ENCODE results near the gene RNF207. TPM values are rescaled to one million over a fixed set of nuclear protein-coding genes. Genes with fewer than 3 reads are reported as not detected.

The RNF207 gene
- total RNA-seq, 1 donor from 2014 or later = 34.5 TPM

DNA sequence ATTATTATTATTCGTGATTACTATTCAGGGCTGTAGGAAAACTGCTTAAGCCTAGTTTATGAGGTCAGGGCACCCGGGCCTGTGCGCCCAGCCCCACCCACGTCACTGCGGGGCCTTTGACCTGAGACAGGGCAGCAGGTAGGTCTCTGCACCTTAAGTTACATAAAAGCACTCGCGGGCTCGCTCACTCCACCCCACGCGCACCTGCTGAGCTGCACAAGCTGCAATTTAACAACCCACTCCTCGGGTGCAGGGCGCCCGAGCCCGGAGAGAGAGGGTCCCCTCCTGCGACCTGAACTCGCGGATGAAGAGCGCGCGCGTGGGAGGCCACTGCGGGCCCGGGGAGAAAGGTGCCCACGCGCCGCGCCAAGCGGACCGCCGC lies 29.4 kb downstream of the RNF207 start:
- Mint-ChIP-seq H3K9me3 (no peaks in the 10 kb centered on the region), H3K27ac (peak overlapping the region; percentile 62), H3K4me1 (ENCODE audit: unreplicated experiment) (peaks cover 11% of the 10 kb centered on the region), H3K4me3 (peak overlapping the region; percentile 90), H3K36me3 (peaks cover 4% of the 10 kb centered on the region), H3K27me3 (peaks cover 28% of the 10 kb centered on the region)
- DNase-seq (ENCODE audit: extremely low spot score, unreplicated experiment) = no peak
- TF ChIP-seq, protein P1, sequence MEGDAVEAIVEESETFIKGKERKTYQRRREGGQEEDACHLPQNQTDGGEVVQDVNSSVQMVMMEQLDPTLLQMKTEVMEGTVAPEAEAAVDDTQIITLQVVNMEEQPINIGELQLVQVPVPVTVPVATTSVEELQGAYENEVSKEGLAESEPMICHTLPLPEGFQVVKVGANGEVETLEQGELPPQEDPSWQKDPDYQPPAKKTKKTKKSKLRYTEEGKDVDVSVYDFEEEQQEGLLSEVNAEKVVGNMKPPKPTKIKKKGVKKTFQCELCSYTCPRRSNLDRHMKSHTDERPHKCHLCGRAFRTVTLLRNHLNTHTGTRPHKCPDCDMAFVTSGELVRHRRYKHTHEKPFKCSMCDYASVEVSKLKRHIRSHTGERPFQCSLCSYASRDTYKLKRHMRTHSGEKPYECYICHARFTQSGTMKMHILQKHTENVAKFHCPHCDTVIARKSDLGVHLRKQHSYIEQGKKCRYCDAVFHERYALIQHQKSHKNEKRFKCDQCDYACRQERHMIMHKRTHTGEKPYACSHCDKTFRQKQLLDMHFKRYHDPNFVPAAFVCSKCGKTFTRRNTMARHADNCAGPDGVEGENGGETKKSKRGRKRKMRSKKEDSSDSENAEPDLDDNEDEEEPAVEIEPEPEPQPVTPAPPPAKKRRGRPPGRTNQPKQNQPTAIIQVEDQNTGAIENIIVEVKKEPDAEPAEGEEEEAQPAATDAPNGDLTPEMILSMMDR (conservative IDR thresholded peaks at IDR 0.05) = no peak

DNA sequence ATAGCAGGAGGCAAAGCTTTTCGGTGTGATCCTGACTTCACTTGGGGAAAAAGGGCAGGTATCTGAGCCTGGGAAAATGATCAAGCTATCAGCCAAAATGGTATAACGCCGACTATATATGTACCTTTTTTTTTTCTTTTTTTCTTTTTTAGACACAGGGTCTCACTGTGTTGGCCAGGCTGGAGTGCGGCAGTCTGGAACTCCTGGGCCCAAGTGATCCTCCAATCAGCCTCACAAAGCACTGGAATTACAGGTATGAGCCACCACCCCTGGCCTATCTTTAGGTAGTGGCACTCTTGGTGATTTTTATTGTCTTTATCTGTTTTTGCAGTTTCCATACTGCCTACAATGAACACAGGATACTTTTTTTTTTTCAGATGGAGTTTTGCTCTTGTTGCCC lies 31.2 kb downstream of the RNF207 start:
- TF ChIP-seq, protein P1 (conservative IDR thresholded peaks at IDR 0.05) = no peak
- DNase-seq (ENCODE audit: extremely low spot score, unreplicated experiment) = no peak
- H3K27ac Mint-ChIP-seq = peak overlapping the region; percentile 43
- H3K36me3 Mint-ChIP-seq = peaks cover 4% of the 10 kb centered on the region
- H3K9me3 Mint-ChIP-seq = no peaks in the 10 kb centered on the region
- peaks cover 18% of the 10 kb centered on the region for H3K4me1 Mint-ChIP-seq (ENCODE audit: unreplicated experiment)
- peaks cover 44% of the 10 kb centered on the region for H3K27me3 Mint-ChIP-seq
- H3K4me3 Mint-ChIP-seq = peak overlapping the region; percentile 73

DNA sequence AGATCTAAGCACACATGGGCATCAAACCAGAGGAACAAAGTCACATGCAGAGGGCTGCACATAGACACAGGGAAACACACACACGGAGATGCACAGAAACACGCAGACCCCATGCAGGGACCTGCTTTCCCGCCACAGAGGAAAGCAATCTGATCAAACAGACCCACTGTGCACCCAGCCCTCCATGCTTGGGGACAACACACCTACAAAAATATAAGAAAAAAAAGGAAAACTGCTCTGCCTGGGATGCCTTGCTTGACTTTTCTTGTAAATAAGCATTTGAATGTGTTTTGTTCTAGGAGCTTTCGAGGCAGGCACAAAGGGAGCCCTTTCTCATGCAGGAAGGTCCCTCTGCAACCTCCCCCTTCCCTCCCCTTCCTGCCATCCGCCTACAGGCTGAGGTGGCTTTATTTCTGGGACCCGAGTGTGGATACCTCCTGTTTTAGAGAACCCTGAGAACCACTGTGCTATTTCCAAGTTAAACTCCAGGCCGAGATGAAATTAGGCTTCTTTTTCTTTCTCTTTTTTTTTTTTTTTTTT lies 33.4 kb downstream of the RNF207 start:
- peaks cover 13% of the 10 kb centered on the region for H3K4me1 Mint-ChIP-seq (ENCODE audit: unreplicated experiment)
- no peaks in the 10 kb centered on the region for H3K36me3 Mint-ChIP-seq
- H3K27ac Mint-ChIP-seq = no peak overlapping the region
- no peaks in the 10 kb centered on the region for H3K9me3 Mint-ChIP-seq
- peak overlapping the region; percentile 51 for H3K4me3 Mint-ChIP-seq
- H3K27me3 Mint-ChIP-seq = peaks cover 60% of the 10 kb centered on the region
- TF ChIP-seq, protein P1 (conservative IDR thresholded peaks at IDR 0.05) = no peak
- DNase-seq (ENCODE audit: extremely low spot score, unreplicated experiment) = no peak

DNA sequence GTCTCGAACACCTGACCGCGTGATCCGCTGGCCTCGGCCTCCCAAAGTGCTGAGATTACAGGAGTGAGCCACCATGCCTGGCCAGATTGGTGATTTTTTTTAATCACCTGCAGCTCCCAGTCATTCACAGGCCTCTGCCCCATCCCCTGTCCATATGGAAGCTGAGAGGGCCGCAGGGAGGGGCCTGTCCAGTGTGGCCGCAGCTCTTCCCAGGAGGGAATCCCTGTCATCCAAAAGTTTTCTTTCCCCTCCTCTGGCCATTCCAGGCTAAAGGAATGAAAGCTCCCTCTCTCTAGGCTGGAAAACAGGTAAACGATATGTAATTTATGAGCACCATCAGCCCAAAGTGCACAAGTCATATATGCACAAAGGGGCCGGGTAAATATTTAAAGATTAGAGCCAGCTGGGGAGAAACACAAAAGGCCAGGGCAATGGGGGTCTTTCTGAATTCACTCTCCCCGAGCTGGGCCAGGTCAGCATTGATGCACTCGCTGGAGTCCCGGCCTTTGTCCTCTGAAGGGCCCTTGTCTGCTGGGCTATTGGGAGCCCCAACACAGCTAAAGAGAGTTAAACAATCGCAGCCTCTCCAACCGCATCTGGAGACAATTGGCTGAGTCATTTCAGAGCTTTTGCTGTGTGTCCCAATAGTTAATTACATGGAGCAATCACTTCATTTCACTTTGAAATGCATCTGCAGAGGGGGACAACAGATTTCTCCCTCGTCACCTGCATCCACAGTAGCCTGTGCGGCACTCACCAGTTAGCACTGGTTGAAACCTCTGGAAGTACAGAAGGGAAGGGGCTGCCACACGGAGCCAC lies 34.2 kb downstream of the RNF207 start:
- H3K9me3 Mint-ChIP-seq = no peaks in the 10 kb centered on the region
- TF ChIP-seq, protein P1 (conservative IDR thresholded peaks at IDR 0.05) = no peak
- peaks cover 65% of the 10 kb centered on the region for H3K27me3 Mint-ChIP-seq
- no peak overlapping the region for H3K27ac Mint-ChIP-seq
- no peaks in the 10 kb centered on the region for H3K36me3 Mint-ChIP-seq
- peaks cover 7% of the 10 kb centered on the region for H3K4me1 Mint-ChIP-seq (ENCODE audit: unreplicated experiment)
- DNase-seq (ENCODE audit: extremely low spot score, unreplicated experiment) = no peak
- no peak overlapping the region for H3K4me3 Mint-ChIP-seq

DNA sequence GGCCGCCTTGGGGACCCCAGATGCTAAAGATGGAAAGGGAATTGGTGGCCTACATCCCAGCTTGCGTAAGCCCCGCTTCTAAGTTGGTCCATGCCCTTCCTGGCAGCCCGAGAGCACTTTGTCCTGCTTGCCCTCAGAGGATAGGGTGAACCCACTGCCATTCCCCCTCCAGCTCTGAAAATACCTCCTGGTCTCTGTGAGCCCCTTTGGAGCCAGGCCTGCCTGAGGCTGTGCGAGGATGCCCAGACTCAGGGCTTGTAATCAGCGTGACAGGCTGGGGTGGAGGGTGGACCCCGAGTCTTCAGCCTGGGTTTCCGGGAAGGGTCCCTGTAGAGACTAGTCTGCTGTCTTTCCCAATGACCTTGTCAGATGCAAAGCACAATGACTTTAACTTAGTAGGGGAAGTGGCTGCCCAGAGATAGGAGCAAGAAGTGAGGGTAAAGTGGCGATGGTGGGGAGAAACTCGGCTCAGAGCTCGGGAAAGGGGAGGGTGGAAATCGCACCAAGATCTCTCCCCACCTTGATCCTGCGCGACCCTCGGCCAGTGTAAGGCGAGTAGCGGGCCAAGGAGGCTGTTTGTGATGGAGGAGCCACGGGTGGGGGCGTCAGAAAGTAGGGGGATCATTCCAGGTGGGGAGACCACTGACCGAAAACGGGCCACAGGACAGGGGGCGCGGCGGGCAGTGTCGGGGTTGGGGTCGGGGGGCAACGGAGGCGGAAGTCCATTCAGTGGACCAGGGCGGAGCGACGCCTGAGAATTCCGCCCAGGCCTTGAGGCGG lies 35.4 kb downstream of the RNF207 start:
- DNase-seq (ENCODE audit: extremely low spot score, unreplicated experiment) = no peak
- H3K9me3 Mint-ChIP-seq = no peaks in the 10 kb centered on the region
- peaks cover 7% of the 10 kb centered on the region for H3K4me1 Mint-ChIP-seq (ENCODE audit: unreplicated experiment)
- TF ChIP-seq, protein P1 (conservative IDR thresholded peaks at IDR 0.05) = no peak
- H3K36me3 Mint-ChIP-seq = no peaks in the 10 kb centered on the region
- peak overlapping the region; percentile 78 for H3K4me3 Mint-ChIP-seq
- H3K27ac Mint-ChIP-seq = no peak overlapping the region
- H3K27me3 Mint-ChIP-seq = peaks cover 69% of the 10 kb centered on the region
